Central memory CD8-positive, alpha-beta T cell (primary cell): ENCODE results near the gene UNC5A.

ENCODE experiments used
- ATAC-seq: fragments of 150-1000 bp; cut with Tn5 transposase; replicated peaks from 2 replicates; pipeline ENCODE4 v1.10.0; 2022; ENCODE audit warnings: mild to moderate bottlenecking, moderate FRiP score, moderate number of reproducible peaks; ENCODE audit not compliant: poor library complexity, severe bottlenecking; ENCODE audit errors: extremely low read depth
- DNase-seq, 2 donors: peaks; one replicate each; pipeline ENCODE4 v3.0.0; 2021; ENCODE audit warnings: low spot score in 2 of 2
- H3K27ac Mint-ChIP-seq: one replicate; pipeline ENCODE4 v1.8.0; 2022; ENCODE audit warnings: low read depth, mild to moderate bottlenecking, moderate library complexity, mixed read lengths
- H3K27me3 Mint-ChIP-seq: one replicate; pipeline ENCODE4 v1.8.0; 2022; ENCODE audit warnings: mixed read lengths
- H3K36me3 Mint-ChIP-seq: one replicate; pipeline ENCODE4 v1.8.0; 2022; ENCODE audit warnings: mild to moderate bottlenecking, moderate library complexity, mixed read lengths; ENCODE audit not compliant: insufficient read depth
- H3K4me1 Mint-ChIP-seq: one replicate; pipeline ENCODE4 v1.8.0; 2022; ENCODE audit warnings: mixed read lengths
- H3K4me3 Mint-ChIP-seq: one replicate; pipeline ENCODE4 v1.8.0; 2022; ENCODE audit warnings: mild to moderate bottlenecking, moderate library complexity, mixed read lengths
- H3K9me3 Mint-ChIP-seq: one replicate; pipeline ENCODE4 v1.8.0; 2022; ENCODE audit warnings: mixed read lengths

Gene UNC5A

GRCh38 chr5:176881021-176881749 lies 70.8 kb downstream of the UNC5A start:
- Mint-ChIP-seq H3K36me3 (no peaks in the 10 kb centered on the region), H3K4me1 (peaks cover 12% of the 10 kb centered on the region), H3K27me3 (peaks cover 43% of the 10 kb centered on the region), H3K4me3 (no peak overlapping the region), H3K27ac (no peak overlapping the region), H3K9me3 (no peaks in the 10 kb centered on the region)
- no peak for ATAC-seq
- DNase-seq, result no peak

GRCh38 chr5:176881816-176882566 lies 71.6 kb downstream of the UNC5A start:
- Mint-ChIP-seq H3K27ac (no peak overlapping the region), H3K27me3 (peaks cover 35% of the 10 kb centered on the region), H3K9me3 (no peaks in the 10 kb centered on the region), H3K4me3 (no peak overlapping the region), H3K4me1 (peaks cover 8% of the 10 kb centered on the region), H3K36me3 (no peaks in the 10 kb centered on the region)
- no peak for ATAC-seq
- DNase-seq, result no peak

- Mint-ChIP-seq H3K27ac (no peak overlapping the region), H3K4me3 (no peak overlapping the region), H3K4me1 (peaks cover 8% of the 10 kb centered on the region), H3K9me3 (no peaks in the 10 kb centered on the region), H3K36me3 (no peaks in the 10 kb centered on the region), H3K27me3 (peaks cover 35% of the 10 kb centered on the region)
- DNase-seq (no peak), ATAC-seq (no peak)
These were observed 72.2 kb downstream of the UNC5A start for GRCh38 chr5:176882567-176882903.

GRCh38 chr5:176883700-176884570 lies 73.6 kb downstream of the UNC5A start:
- Mint-ChIP-seq H3K4me1 (peaks cover 8% of the 10 kb centered on the region), H3K4me3 (no peak overlapping the region), H3K27ac (no peak overlapping the region), H3K9me3 (no peaks in the 10 kb centered on the region), H3K36me3 (no peaks in the 10 kb centered on the region), H3K27me3 (peaks cover 35% of the 10 kb centered on the region)
- no peak for DNase-seq
- ATAC-seq, result no peak

GRCh38 chr5:176884571-176884890 lies 74.2 kb downstream of the UNC5A start:
- Mint-ChIP-seq H3K27me3 (peaks cover 32% of the 10 kb centered on the region), H3K36me3 (no peaks in the 10 kb centered on the region), H3K4me1 (peaks cover 8% of the 10 kb centered on the region)

GRCh38 chr5:176886336-176887251 lies 76.2 kb downstream of the UNC5A start:
- no peak overlapping the region for H3K27ac Mint-ChIP-seq
- no peak overlapping the region for H3K4me3 Mint-ChIP-seq
- peaks cover 8% of the 10 kb centered on the region for H3K4me1 Mint-ChIP-seq
- ATAC-seq (no peak), DNase-seq (no peak)
- H3K9me3 Mint-ChIP-seq, result no peaks in the 10 kb centered on the region
- H3K36me3 Mint-ChIP-seq, result no peaks in the 10 kb centered on the region
- H3K27me3 Mint-ChIP-seq, result peaks cover 25% of the 10 kb centered on the region

More at GRCh38 chr5:176884571-176884890, 74.2 kb downstream of the UNC5A start:
- Mint-ChIP-seq H3K27ac (no peak overlapping the region), H3K4me3 (no peak overlapping the region), H3K9me3 (no peaks in the 10 kb centered on the region)
- DNase-seq (no peak), ATAC-seq (no peak)

GRCh38 chr5:176887252-176887849 lies 77.0 kb downstream of the UNC5A start:
- H3K27ac Mint-ChIP-seq, result no peak overlapping the region
- no peak for ATAC-seq
- H3K4me1 Mint-ChIP-seq, result peaks cover 8% of the 10 kb centered on the region
- H3K27me3 Mint-ChIP-seq, result peaks cover 26% of the 10 kb centered on the region
- no peak overlapping the region for H3K4me3 Mint-ChIP-seq
- H3K36me3 Mint-ChIP-seq, result no peaks in the 10 kb centered on the region
- no peak for DNase-seq
- no peaks in the 10 kb centered on the region for H3K9me3 Mint-ChIP-seq

- DNase-seq (no peak), ATAC-seq (no peak)
- peaks cover 8% of the 10 kb centered on the region for H3K4me1 Mint-ChIP-seq
- H3K27ac Mint-ChIP-seq, result no peak overlapping the region
- peaks cover 29% of the 10 kb centered on the region for H3K27me3 Mint-ChIP-seq
- H3K36me3 Mint-ChIP-seq, result no peaks in the 10 kb centered on the region
- H3K4me3 Mint-ChIP-seq, result no peak overlapping the region
- no peaks in the 10 kb centered on the region for H3K9me3 Mint-ChIP-seq
These were observed 77.9 kb downstream of the UNC5A start for GRCh38 chr5:176888016-176888864.

- Mint-ChIP-seq H3K36me3 (peaks cover under 1% of the 10 kb centered on the region), H3K4me1 (peaks cover 8% of the 10 kb centered on the region), H3K27ac (no peak overlapping the region), H3K27me3 (peaks cover 32% of the 10 kb centered on the region), H3K9me3 (no peaks in the 10 kb centered on the region), H3K4me3 (no peak overlapping the region)
- ATAC-seq (no peak), DNase-seq (no peak)
These were observed 78.5 kb downstream of the UNC5A start for GRCh38 chr5:176888865-176889165.

- Mint-ChIP-seq H3K27me3 (peaks cover 38% of the 10 kb centered on the region), H3K4me3 (no peak overlapping the region), H3K36me3 (peaks cover 2% of the 10 kb centered on the region), H3K9me3 (no peaks in the 10 kb centered on the region), H3K4me1 (peaks cover 5% of the 10 kb centered on the region), H3K27ac (no peak overlapping the region)
- no peak for ATAC-seq
- no peak for DNase-seq
These were observed 79.2 kb downstream of the UNC5A start for GRCh38 chr5:176889321-176890280.
